SK-N-SH (cell line): Measurements from ENCODE around the gene PHACTR4. TPM values are rescaled to one million over a fixed set of nuclear protein-coding genes. Genes with fewer than 3 reads are reported as not detected.

ENCODE experiments used
- CTCF ChIA-PET: fragments of 300-600, 350-600 bp; formaldehyde crosslinking; extraction: SDS; loops from one replicate; lab custom pipeline; 2021; lab: Yijun Ruan, JAX
- POLR2A ChIA-PET: fragments of 350-600 bp; sonication (Branson Sonifier 250); formaldehyde crosslinking; extraction: SDS; loops from one replicate; lab custom pipeline; 2020; ENCODE audit warnings: antibody characterized with exemption, inconsistent platforms; lab: Yijun Ruan, JAX
- DNase-seq: peaks from one replicate; pipeline ENCODE4 v3.0.0; 2012
- H2AFZ ChIP-seq: fragments of 200-600 bp; sonication (generic); 2 replicates; pipeline ENCODE4 v1.8.1; 2016; ENCODE audit warnings: antibody characterized with exemption, mild to moderate bottlenecking, low read depth
- H3F3A ChIP-seq: fragments of 200-600 bp; sonication (generic); replicated peaks from 2 replicates; pipeline ENCODE3; 2016; ENCODE audit warnings: antibody characterized with exemption, mild to moderate bottlenecking; ENCODE audit not compliant: insufficient read depth
- H3K27ac ChIP-seq, 2 experiments: fragments of 200-500 bp in 1 of 2; fragments of 200-600 bp in 1 of 2; sonication (Bioruptor generic) in 1 of 2; sonication (generic), shearing (Covaris generic) in 1 of 2; 2 replicates each; pipeline versions ENCODE4 v1.5.1 to v1.6.1; 2014 to 2016; ENCODE audit warnings: low read depth in 2 of 2, inconsistent platforms in 1 of 2, low read length in 1 of 2, mild to moderate bottlenecking in 1 of 2, mixed read lengths in 1 of 2
- H3K27me3 ChIP-seq: fragments of 200-600 bp; sonication (generic), shearing (Covaris generic); 2 replicates; pipeline ENCODE4 v1.6.1; 2016; ENCODE audit warnings: mixed run types; ENCODE audit not compliant: insufficient read depth
- H3K36me3 ChIP-seq, 2 experiments: fragments of 200-500 bp in 1 of 2; fragments of 200-600 bp in 1 of 2; sonication (Bioruptor generic) in 1 of 2; sonication (generic) in 1 of 2; replicated peaks in 1 of 2; 2 replicates each; pipeline versions ENCODE3 to v1.5.1; 2014 to 2016; ENCODE audit warnings: low read length in 1 of 2, mild to moderate bottlenecking in 1 of 2; ENCODE audit not compliant: insufficient read depth in 2 of 2, control insufficient read depth in 1 of 2
- H3K4me1 ChIP-seq, 2 experiments: fragments of 200-500 bp in 1 of 2; fragments of 200-600 bp in 1 of 2; sonication (Bioruptor generic) in 1 of 2; sonication (generic), shearing (Covaris generic) in 1 of 2; 2 replicates each; pipeline versions ENCODE4 v1.5.1 to v1.6.1; 2014 to 2016; ENCODE audit warnings: low read depth in 1 of 2, low read length in 1 of 2, mixed run types in 1 of 2; ENCODE audit not compliant: insufficient read depth in 2 of 2, control insufficient read depth in 1 of 2
- H3K4me2 ChIP-seq: fragments of 200-600 bp; sonication (generic), shearing (Covaris generic); 2 replicates; pipeline ENCODE4 v1.6.1; 2017; ENCODE audit warnings: mixed run types
- H3K4me3 ChIP-seq, 2 experiments: fragments of 200-500 bp in 1 of 2; fragments of 200-600 bp in 1 of 2; sonication (Bioruptor generic) in 1 of 2; sonication (generic), shearing (Covaris generic) in 1 of 2; 2 replicates each; pipeline versions ENCODE4 v1.5.1 to v1.8.1; 2014 to 2016; ENCODE audit warnings: low read depth in 2 of 2, inconsistent platforms in 1 of 2, low read length in 1 of 2, mild to moderate bottlenecking in 1 of 2, mixed read lengths in 1 of 2, moderate library complexity in 1 of 2
- H3K79me2 ChIP-seq: fragments of 200-600 bp; sonication (generic); 2 replicates; pipeline ENCODE4 v1.8.1; 2017; ENCODE audit warnings: mild to moderate bottlenecking; ENCODE audit not compliant: insufficient read depth
- H3K9ac ChIP-seq: fragments of 200-600 bp; sonication (generic); 2 replicates; pipeline ENCODE4 v1.6.1; 2017; ENCODE audit warnings: mixed run types
- H3K9me2 ChIP-seq: fragments of 200-600 bp; sonication (generic); 2 replicates; pipeline ENCODE4 v1.6.1; 2017; ENCODE audit warnings: mixed run types
- H3K9me3 ChIP-seq: fragments of 200-600 bp; sonication (generic); 2 replicates; pipeline ENCODE4 v1.6.1; 2017; ENCODE audit warnings: mixed run types, mild to moderate bottlenecking, moderate library complexity
- H4K20me1 ChIP-seq: fragments of 200-600 bp; sonication (generic); 2 replicates; pipeline ENCODE4 v1.6.1; 2017; ENCODE audit warnings: mild to moderate bottlenecking, mixed run types; ENCODE audit not compliant: insufficient read depth
- WGBS: methylation state at CpG from one replicate; pipeline ENCODE4 v1.1.6; 2017; ENCODE audit warnings: low lambda C conversion rate; 5-methylcytosine and 5-hydroxymethylcytosine counted together
- polyA plus RNA-seq, 3 experiments: library from polyadenylated mRNA; depleted of rRNA; stranded (reverse); fragments of >200 nt; gene quantifications; 2 replicates each; pipeline ENCODE4 v1.2.3, GENCODE V29; 2012
- small RNA-seq, 7 experiments: library from RNA; depleted of rRNA; stranded (forward); fragments of <200 nt; gene quantifications; one replicate each; pipeline ENCODE3, GENCODE V24; 2012
- TF ChIP-seq, protein P1 (sequence below): fragments of 150-350 bp; IDR thresholded peaks from 2 replicates; pipeline ENCODE4 v1.6.1; 2016; ENCODE audit warnings: mild to moderate bottlenecking, low read depth, low read length
- TF ChIP-seq, protein P2 (sequence below): IDR thresholded peaks from 2 replicates; pipeline ENCODE4 v1.6.1; 2012; ENCODE audit warnings: mild to moderate bottlenecking, low read depth, low read length, moderate library complexity

PHACTR4 gene
- polyA plus RNA-seq, 1 of the 3 experiments (the other 2 are of a cell fraction), result 9.8 TPM

GRCh38 chr1:28548318-28548717, 178.8 kb downstream of the PHACTR4 start:
- H3K36me3 ChIP-seq, result no peaks in the 10 kb centered on the region
- CTCF ChIA-PET, result interaction anchor here (1.3 kb wide), 1 partner anchor 54 kb away, joined by 4 read pairs; no protein-coding TSS in a partner anchor
- H3K4me1 ChIP-seq, result no peaks in the 10 kb centered on the region; a peak in 2 of 4 replicates
- no peak overlapping the region for H3K27ac ChIP-seq
- peaks cover 3% of the 10 kb centered on the region for H3K79me2 ChIP-seq
- H3K4me3 ChIP-seq, result no peak overlapping the region
- WGBS, result 86% methylated on average over 3 of the region's 3 CpGs
- H3K27me3 ChIP-seq, result no peaks in the 10 kb centered on the region
- H3K9me2 ChIP-seq, result no peaks in the 10 kb centered on the region
- H4K20me1 ChIP-seq, result no peaks in the 10 kb centered on the region
- TF ChIP-seq, protein P1, sequence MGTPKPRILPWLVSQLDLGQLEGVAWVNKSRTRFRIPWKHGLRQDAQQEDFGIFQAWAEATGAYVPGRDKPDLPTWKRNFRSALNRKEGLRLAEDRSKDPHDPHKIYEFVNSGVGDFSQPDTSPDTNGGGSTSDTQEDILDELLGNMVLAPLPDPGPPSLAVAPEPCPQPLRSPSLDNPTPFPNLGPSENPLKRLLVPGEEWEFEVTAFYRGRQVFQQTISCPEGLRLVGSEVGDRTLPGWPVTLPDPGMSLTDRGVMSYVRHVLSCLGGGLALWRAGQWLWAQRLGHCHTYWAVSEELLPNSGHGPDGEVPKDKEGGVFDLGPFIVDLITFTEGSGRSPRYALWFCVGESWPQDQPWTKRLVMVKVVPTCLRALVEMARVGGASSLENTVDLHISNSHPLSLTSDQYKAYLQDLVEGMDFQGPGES, result no peak
- TF ChIP-seq, protein P2, sequence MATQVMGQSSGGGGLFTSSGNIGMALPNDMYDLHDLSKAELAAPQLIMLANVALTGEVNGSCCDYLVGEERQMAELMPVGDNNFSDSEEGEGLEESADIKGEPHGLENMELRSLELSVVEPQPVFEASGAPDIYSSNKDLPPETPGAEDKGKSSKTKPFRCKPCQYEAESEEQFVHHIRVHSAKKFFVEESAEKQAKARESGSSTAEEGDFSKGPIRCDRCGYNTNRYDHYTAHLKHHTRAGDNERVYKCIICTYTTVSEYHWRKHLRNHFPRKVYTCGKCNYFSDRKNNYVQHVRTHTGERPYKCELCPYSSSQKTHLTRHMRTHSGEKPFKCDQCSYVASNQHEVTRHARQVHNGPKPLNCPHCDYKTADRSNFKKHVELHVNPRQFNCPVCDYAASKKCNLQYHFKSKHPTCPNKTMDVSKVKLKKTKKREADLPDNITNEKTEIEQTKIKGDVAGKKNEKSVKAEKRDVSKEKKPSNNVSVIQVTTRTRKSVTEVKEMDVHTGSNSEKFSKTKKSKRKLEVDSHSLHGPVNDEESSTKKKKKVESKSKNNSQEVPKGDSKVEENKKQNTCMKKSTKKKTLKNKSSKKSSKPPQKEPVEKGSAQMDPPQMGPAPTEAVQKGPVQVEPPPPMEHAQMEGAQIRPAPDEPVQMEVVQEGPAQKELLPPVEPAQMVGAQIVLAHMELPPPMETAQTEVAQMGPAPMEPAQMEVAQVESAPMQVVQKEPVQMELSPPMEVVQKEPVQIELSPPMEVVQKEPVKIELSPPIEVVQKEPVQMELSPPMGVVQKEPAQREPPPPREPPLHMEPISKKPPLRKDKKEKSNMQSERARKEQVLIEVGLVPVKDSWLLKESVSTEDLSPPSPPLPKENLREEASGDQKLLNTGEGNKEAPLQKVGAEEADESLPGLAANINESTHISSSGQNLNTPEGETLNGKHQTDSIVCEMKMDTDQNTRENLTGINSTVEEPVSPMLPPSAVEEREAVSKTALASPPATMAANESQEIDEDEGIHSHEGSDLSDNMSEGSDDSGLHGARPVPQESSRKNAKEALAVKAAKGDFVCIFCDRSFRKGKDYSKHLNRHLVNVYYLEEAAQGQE, result no peak
- TF ChIP-seq, all 33 proteins: peak for 0
- no peak overlapping the region for H3K9ac ChIP-seq
- H3F3A ChIP-seq, result no peaks in the 10 kb centered on the region
- H3K9me3 ChIP-seq, result no peaks in the 10 kb centered on the region
- no peak overlapping the region for H2AFZ ChIP-seq
- POLR2A ChIA-PET, result interaction anchor here (1.2 kb wide), 1 partner anchor 34 kb away, joined by 3 read pairs; no protein-coding TSS in a partner anchor
- DNase-seq, result no peak
- H3K4me2 ChIP-seq, result no peak overlapping the region

Small RNA genes lying within 50 kb of the gene (small RNA-seq; reads per million reads assigned to genes)
- gene RF00019, result 0 reads per million in 7 experiments
- 0 to 2.1 (median 0) reads per million in 7 experiments for gene RNU6ATAC27P
- gene SNORA73A, result 0 reads per million in 7 experiments
- gene SNORA73B, result 33.1 to 3,403 (median 165) reads per million in 7 experiments

Other genes starting within 250 kb of the PHACTR4 start
- gene PTAFR, start 193.1 kb upstream of the PHACTR4 start, polyA plus RNA-seq (2012; rRNA removed), result 0.05 and 0.06 TPM in 2 replicates
- 50.9 and 60.2 TPM in 2 replicates for gene DNAJC8, start 136.7 kb upstream of the PHACTR4 start, polyA plus RNA-seq (2012; rRNA removed)
- 303 and 594 TPM in 2 replicates for gene ATP5IF1, start 133.6 kb upstream of the PHACTR4 start, polyA plus RNA-seq (2012; rRNA removed)
- 14.1 and 15.4 TPM in 2 replicates for gene SESN2, start 110.2 kb upstream of the PHACTR4 start, polyA plus RNA-seq (2012; rRNA removed)
- gene MED18, start 40.7 kb upstream of the PHACTR4 start, polyA plus RNA-seq (2012; rRNA removed), result 12.6 and 13.7 TPM in 2 replicates
- 56.2 and 61.0 TPM in 2 replicates for gene RCC1, start 136.3 kb downstream of the PHACTR4 start, polyA plus RNA-seq (2012; rRNA removed)
- gene TRNAU1AP, start 183.3 kb downstream of the PHACTR4 start, polyA plus RNA-seq (2012; rRNA removed), result 25.8 and 31.2 TPM in 2 replicates
- gene RAB42, start 222.5 kb downstream of the PHACTR4 start, polyA plus RNA-seq (2012; rRNA removed), result 4.6 and 5.5 TPM in 2 replicates